Measurements from ENCODE around the gene RBM33. TPM values are rescaled to one million over a fixed set of nuclear protein-coding genes. Genes with fewer than 3 reads are reported as not detected.

The RBM33 gene
- total RNA-seq, 1 experiment from 2014 or later: 61.1 TPM

- Histone ChIP-seq H3K27me3 (ENCODE audit: control insufficient read depth, insufficient read depth, low read length) (no peaks in the 10 kb centered on the region), H3K4me3 (ENCODE audit: low read depth in 2 of 2, low read length in 2 of 2) (no peak overlapping the region), H3K27ac (ENCODE audit: low read length) (no peak overlapping the region), H3K9me3 (ENCODE audit: control insufficient read depth, insufficient read depth, low read depth, low read length) (no peaks in the 10 kb centered on the region), H3K36me3 (ENCODE audit: control insufficient read depth, insufficient read depth, low read length) (peaks cover 1% of the 10 kb centered on the region), H3K4me1 (ENCODE audit: control insufficient read depth, insufficient read depth, low read length) (no peaks in the 10 kb centered on the region)
- intact Hi-C loops (cut with micrococcal nuclease; ENCODE audit: unreplicated experiment) (no loop called here), in situ Hi-C loops (cut with HindIII; ENCODE audit: low pct_unique_long_range_greater_than_20kb, low sequenced_read_pairs) (no loop called here)
- no peak for DNase-seq (ENCODE audit: low read depth, low spot score)
- no TSS peak for BruUV-seq (replicated peaks)
- TF ChIP-seq SIN3A (IDR thresholded peaks at IDR 0.05; ENCODE audit: borderline replicate concordance, insufficient read depth, low read depth, low read length) (no peak), REST (IDR thresholded peaks at IDR 0.05; ENCODE audit: insufficient read depth in 1 of 2, low read depth in 2 of 2, low read length in 1 of 2) (no peak), TCF7L2 (IDR thresholded peaks at IDR 0.05; ENCODE audit: low read depth, low read length) (no peak), CTCF (IDR thresholded peaks at IDR 0.05) (no peak), POLR2AphosphoS5 (IDR thresholded peaks at IDR 0.05; ENCODE audit: low read depth, low read length) (no peak)
- no peak for ATAC-seq
- CTCF ChIA-PET: no interaction called here
- POLR2A ChIA-PET: no interaction called here
These were observed 80.5 kb downstream of the RBM33 start for GRCh38 chr7:155725006-155725355.

GRCh38 chr7:155727616-155728015 lies 83.2 kb downstream of the RBM33 start:
- H3K4me1 ChIP-seq (ENCODE audit: control insufficient read depth, insufficient read depth, low read length): no peaks in the 10 kb centered on the region
- in situ Hi-C loops (cut with HindIII; ENCODE audit: low pct_unique_long_range_greater_than_20kb, low sequenced_read_pairs) (no loop called here), intact Hi-C loops (cut with micrococcal nuclease; ENCODE audit: unreplicated experiment) (no loop called here)
- H3K9me3 ChIP-seq (ENCODE audit: control insufficient read depth, insufficient read depth, low read depth, low read length): no peaks in the 10 kb centered on the region
- DNase-seq (ENCODE audit: low read depth, low spot score) (no peak), ATAC-seq (no peak)
- H3K36me3 ChIP-seq (ENCODE audit: control insufficient read depth, insufficient read depth, low read length): no peaks in the 10 kb centered on the region; the same call in 1 of the 2 replicates
- ChIA-PET CTCF (no interaction called here), POLR2A (no interaction called here)
- H3K27me3 ChIP-seq (ENCODE audit: control insufficient read depth, insufficient read depth, low read length): no peaks in the 10 kb centered on the region
- H3K27ac ChIP-seq (ENCODE audit: low read length): no peak overlapping the region
- no peak overlapping the region for H3K4me3 ChIP-seq (ENCODE audit: low read depth in 2 of 2, low read length in 2 of 2)
- TF ChIP-seq TCF7L2 (IDR thresholded peaks at IDR 0.05; ENCODE audit: low read depth, low read length) (no peak), SIN3A (IDR thresholded peaks at IDR 0.05; ENCODE audit: borderline replicate concordance, insufficient read depth, low read depth, low read length) (no peak), POLR2AphosphoS5 (IDR thresholded peaks at IDR 0.05; ENCODE audit: low read depth, low read length) (no peak), REST (IDR thresholded peaks at IDR 0.05; ENCODE audit: insufficient read depth in 1 of 2, low read depth in 2 of 2, low read length in 1 of 2) (no peak), CTCF (IDR thresholded peaks at IDR 0.05) (no peak)
- no TSS peak for BruUV-seq (replicated peaks)
